HG03135 (cell line): ENCODE data around the gene CDK14.
A peak's percentile ranks its signal among the peaks of the same experiment; 100 is the strongest.
"Not testable (repeated sequence)": the region's sequence is repeated elsewhere in the genome, so short reads cannot be mapped to it uniquely, and the experiment has no call there.

Source experiments
- ATAC-seq: cut with Tn5 transposase; IDR thresholded peaks from one replicate; pipeline ENCODE4 v1.9.1; 2021; ENCODE audit warnings: mild to moderate bottlenecking, moderate library complexity; ENCODE audit not compliant: unreplicated experiment

CDK14 gene

DNA sequence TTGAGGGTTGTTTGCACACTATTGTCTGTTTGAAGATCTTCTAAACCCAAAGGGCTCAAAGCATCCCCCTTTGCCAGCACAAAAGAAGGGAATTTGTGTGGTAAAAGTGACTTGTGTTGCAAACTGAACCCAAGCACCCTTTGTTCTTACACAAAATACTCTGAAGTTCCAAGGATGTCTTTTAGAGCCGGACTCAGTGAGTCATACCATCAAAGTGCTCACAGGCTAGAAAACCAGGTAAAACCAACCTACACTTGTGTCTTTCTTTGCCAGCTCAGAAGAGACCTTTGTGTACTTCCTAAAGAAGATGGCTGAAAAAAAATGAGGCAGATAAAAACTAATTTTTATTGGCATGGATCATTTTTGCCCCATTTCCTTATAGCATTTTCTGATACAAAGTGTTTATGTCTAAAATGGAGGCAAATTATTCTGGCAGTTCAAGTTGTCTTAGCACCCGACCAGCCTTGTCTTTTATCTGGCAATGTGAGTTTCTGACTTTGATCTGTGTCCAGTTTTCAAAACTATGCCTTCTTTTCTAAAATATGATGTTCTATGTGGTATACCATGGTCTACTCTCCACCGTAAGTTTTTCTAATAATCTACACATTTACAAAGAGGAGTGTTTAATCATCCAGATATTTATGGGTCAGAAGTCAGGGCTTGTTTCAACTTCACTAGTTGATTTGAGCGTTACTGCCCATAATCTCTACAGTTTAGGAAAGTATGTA, 539.7 kb downstream of the CDK14 start:
- ATAC-seq, result no peak

DNA sequence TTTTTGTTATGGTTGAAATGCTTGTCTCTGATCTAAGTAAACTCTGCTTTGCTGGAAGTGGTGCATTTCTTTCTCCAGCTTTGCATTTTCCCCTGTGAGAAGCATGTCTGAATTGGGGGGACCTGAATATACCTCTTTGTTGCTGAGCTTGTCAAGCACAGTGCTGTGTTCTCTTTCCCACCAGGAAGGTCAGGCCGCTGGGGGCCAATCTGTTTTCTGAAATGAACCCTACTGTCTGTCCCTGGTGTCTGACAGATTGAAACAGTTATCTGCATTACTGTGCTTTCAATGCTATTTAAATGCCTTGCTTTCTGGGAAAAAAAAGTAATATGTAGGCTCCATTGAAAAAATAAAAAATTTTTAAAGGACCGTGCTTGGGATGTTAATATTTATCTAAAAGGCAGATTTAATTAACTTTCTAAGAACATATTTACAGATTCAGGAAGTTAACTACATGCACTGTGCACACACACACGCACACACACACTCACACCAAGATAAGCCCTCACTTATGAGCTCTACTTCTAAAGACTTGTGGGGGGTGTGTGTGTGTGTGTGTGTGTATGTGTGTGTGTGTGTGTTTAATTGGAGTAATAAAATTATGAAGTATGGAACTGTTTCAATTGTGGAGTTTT, 541.1 kb downstream of the CDK14 start:
- ATAC-seq, result no peak

DNA sequence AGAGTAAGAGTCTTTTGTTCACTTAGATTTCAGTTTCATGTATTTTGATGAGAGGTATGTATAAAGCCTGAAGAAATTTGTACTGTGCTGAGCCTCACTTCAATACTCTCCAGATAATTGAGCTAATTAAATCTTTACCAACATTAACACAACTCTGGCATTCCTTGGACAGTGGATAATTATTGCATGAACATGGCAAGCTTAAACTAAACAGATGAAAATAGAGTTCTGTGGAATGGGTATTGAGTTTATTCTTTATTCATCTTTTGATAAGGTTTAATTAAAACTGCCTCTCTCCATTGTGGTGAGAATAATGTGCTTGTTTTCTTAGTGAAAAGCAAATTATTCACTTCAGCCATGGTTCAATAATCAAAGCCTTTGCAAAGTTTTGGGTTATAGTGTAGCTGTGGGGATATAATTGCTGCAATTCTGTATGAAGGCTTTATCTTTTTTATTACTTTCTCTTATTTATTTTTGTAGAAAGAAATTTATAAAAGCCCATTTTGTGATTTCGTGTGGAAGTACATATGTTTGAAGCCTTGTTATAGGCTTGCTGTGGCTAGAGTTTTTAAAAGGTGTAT, 541.8 kb downstream of the CDK14 start:
- ATAC-seq, result no peak

DNA sequence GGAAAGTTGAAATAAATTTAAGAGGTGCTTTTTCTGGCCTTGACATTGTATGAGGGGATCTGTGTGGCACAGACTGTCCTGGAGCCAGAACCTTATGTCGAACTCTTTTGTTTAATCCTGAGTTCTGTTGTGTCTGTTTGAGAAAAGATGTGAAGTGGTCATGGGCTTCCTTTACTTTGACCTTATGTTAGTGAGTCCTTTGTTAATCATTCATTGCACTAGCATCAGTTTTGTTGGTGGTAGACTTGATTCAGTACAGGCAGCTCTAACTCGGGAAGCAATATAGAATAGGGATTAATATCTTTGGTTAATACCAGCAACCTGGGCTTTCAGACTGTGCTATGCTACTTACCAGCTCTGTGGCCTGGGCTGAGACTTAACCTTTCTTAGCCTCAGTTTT, 544.2 kb downstream of the CDK14 start:
- ATAC-seq, result no peak

GRCh38 chr7:91140982-91141381, 544.9 kb downstream of the CDK14 start:
- no peak for ATAC-seq

- no peak for ATAC-seq
Observed at GRCh38 chr7:91142743-91143142, 546.6 kb downstream of the CDK14 start.

- ATAC-seq, result no peak
Observed at GRCh38 chr7:91149341-91150246, 553.5 kb downstream of the CDK14 start.

- ATAC-seq, result no peak
Observed at GRCh38 chr7:91151916-91152315, 555.8 kb downstream of the CDK14 start.

GRCh38 chr7:91156316-91157185, 560.4 kb downstream of the CDK14 start:
- ATAC-seq, result no peak

GRCh38 chr7:91157579-91158320, 561.6 kb downstream of the CDK14 start:
- no peak for ATAC-seq

DNA sequence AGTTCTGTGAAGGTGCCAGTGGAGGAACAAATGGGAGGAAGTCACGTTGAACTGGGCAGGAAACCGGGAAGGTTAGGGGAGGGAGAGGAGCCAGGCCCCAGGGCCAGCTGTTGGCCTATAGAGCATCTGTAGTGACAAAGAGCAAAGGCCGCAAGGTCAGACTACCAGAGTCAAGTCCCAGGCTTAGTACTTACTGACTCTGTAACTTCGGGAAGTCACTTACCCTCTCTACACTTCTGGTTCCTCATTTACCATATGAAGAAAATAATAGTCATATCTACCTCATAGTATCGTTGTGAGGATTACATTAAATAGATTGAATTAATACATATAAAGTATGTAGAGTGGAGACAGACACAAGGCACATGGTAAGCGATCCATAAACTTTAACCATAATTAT, 566.3 kb downstream of the CDK14 start:
- no peak for ATAC-seq

- ATAC-seq, result no peak
Observed at GRCh38 chr7:91164506-91164905, 568.4 kb downstream of the CDK14 start.

DNA sequence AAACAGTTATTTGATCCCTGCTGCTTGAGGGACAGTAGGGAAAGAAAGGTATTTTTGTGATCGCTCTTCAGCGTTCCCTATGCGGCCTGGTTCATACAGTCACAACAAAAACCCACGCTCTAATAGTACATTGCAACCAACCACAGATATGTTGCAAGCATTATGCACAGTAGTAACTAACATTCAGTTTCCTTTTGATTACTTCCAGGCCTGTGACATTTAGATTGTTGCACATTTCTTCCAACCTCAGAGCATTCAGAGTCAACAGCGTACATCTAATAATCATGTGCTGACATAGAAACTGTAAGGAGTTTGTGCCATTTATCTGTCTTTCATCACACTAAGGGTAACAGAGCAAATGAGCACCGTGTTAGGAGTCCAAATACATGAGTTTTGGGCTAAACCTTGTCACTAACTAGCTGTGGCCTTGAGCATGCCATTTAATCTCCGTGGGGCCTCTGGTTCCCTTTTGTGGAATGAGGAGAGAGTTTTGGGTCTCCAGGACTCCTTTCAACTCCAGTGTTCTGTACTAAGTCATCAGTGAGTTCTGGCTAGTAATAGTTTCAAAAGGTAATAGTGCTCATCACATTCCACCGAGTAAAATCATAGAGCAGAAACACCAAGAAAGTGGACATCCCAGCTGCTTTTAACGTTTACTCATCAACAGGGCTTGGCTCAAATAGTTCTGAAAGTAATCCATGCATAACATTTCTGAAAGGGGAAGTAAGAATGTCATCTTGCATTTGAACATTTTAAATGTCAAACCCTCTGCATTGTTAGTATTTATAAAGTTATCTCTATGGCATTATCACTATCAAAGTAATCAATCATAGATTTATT, 569.1 kb downstream of the CDK14 start:
- ATAC-seq, result peak; percentile 93

- peak; percentile 48 for ATAC-seq
Observed at GRCh38 chr7:91165846-91166230, 569.7 kb downstream of the CDK14 start.

GRCh38 chr7:91168871-91169829, 573.0 kb downstream of the CDK14 start:
- no peak for ATAC-seq

DNA sequence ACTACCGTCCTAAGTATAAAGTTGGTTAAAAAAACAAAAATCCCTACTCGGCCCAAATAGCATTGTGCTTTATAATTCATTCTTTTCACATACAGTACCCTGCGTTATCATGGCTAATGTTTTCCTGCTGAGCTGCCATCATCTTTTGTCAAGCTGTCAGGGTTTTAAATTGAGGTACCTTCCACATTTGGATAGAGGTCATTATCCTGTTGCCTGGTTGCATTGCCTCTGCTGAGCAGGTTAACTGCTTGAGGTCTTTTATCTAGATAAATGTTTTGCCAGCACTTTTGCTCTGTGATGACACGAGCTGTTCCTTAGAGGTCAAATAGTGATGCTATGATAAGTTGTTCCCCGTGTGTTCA, 573.7 kb downstream of the CDK14 start:
- ATAC-seq, result no peak

DNA sequence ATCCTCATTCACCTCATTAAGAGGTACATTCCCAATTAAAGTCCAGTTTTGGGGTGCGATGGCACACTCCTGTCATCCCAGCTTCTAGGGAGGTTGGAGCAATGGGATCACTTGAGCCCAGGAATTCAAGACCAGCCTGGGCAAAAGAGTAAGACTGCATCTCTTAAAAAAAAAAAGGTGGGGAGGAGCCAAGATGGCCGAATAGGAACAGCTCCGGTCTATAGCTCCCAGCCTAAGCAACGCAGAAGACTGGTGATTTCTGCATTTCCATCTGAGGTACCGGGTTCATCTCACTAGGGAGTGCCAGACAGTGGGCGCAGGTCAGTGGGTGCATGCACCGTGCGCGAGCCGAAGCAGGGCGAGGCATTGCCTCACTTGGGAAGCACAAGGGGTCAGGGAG, 577.1 kb downstream of the CDK14 start:
- ATAC-seq, result not testable (repeated sequence)

- ATAC-seq, result no peak
Observed at GRCh38 chr7:91180746-91181145, 584.6 kb downstream of the CDK14 start.
